Activated naive CD8-positive, alpha-beta T cell treated with anti-CD3 and anti-CD28 coated beads, Interleukin-2, amount 50 U/mL, for 24 hours (primary cell): ENCODE data around the gene LYSMD1.
"Not testable (repeated sequence)": the region's sequence is repeated elsewhere in the genome, so short reads cannot be mapped to it uniquely, and the experiment has no call there.

Experiments used
- ATAC-seq: fragments of 150-1000 bp; cut with Tn5 transposase; one replicate; pipeline ENCODE4 v1.10.0; 2021
- DNase-seq: peaks from one replicate; pipeline ENCODE4 v3.0.0; 2021
- H3K27ac Mint-ChIP-seq: one replicate; pipeline ENCODE4 v1.8.0; 2021; ENCODE audit warnings: mild to moderate bottlenecking, mixed read lengths
- H3K27me3 Mint-ChIP-seq: one replicate; pipeline ENCODE4 v1.8.0; 2021; ENCODE audit warnings: mixed read lengths
- H3K36me3 Mint-ChIP-seq: one replicate; pipeline ENCODE4 v1.8.0; 2021; ENCODE audit warnings: low read depth, mixed read lengths
- H3K4me1 Mint-ChIP-seq: one replicate; pipeline ENCODE4 v1.8.0; 2021; ENCODE audit warnings: mixed read lengths
- H3K4me3 Mint-ChIP-seq: one replicate; pipeline ENCODE4 v1.8.0; 2021; ENCODE audit warnings: mild to moderate bottlenecking, moderate library complexity, mixed read lengths
- H3K9me3 Mint-ChIP-seq: one replicate; pipeline ENCODE4 v1.8.0; 2021; ENCODE audit warnings: mixed read lengths

The LYSMD1 gene

GRCh38 chr1:151165738-151166504 is at the start of gene LYSMD1, which contains the start of gene SCNM1:
LYSMD1 (minus strand) TSS chr1:151165902; CDS start chr1:151165258, 644 bp downstream.
SCNM1 (plus strand) TSS chr1:151166144; CDS start chr1:151166153, 9 bp downstream.
- H3K27me3 Mint-ChIP-seq = peaks cover 3% of the 10 kb centered on the region
- DNase-seq = peak; percentile 93
- H3K9me3 Mint-ChIP-seq = peaks cover 4% of the 10 kb centered on the region
- H3K27ac Mint-ChIP-seq = peak within 1 kb of the TSS; percentile 100
- H3K4me3 Mint-ChIP-seq = peak within 1 kb of the TSS; percentile 100
- ATAC-seq = peak; percentile 92
- peaks cover 54% of the 10 kb centered on the region for H3K36me3 Mint-ChIP-seq
- H3K4me1 Mint-ChIP-seq = peaks cover 55% of the 10 kb centered on the region

- peaks cover 24% of the 10 kb centered on the region for H3K36me3 Mint-ChIP-seq
- H3K4me1 Mint-ChIP-seq = peaks cover 27% of the 10 kb centered on the region
- no peaks in the 10 kb centered on the region for H3K9me3 Mint-ChIP-seq
- H3K27ac Mint-ChIP-seq = no peak overlapping the region
- H3K4me3 Mint-ChIP-seq = no peak overlapping the region
- H3K27me3 Mint-ChIP-seq = no peaks in the 10 kb centered on the region
- DNase-seq (no peak), ATAC-seq (no peak)
These were observed 47.9 kb upstream of the LYSMD1 start for GRCh38 chr1:151213560-151213959.

GRCh38 chr1:151211972-151212705 is 46.4 kb upstream of the LYSMD1 start:
- Mint-ChIP-seq H3K36me3 (peaks cover 26% of the 10 kb centered on the region), H3K4me3 (no peak overlapping the region), H3K4me1 (peaks cover 25% of the 10 kb centered on the region), H3K27ac (peak overlapping the region; percentile 76), H3K27me3 (no peaks in the 10 kb centered on the region), H3K9me3 (no peaks in the 10 kb centered on the region)
- peak; percentile 20 for ATAC-seq
- no peak for DNase-seq

DNA sequence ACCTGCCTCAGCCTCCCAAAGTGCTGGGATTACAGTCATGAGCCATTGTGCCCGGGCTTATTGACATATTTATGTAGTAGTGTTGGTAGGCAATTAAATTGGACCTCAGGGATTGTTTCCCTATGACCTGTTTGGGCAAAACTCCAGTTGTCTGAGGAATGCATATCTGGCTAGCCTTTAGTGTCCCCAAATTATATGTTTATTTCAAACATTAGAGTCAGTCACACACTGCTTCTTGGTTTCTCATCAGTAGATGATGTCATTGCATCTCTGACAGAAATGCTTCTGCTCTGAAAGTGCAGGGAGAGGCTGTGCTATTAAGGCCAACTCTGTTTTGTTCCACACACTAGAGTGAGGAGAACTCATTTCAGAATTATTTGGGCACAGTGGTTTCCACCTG is 45.1 kb upstream of the LYSMD1 start:
- no peak overlapping the region for H3K4me3 Mint-ChIP-seq
- no peaks in the 10 kb centered on the region for H3K27me3 Mint-ChIP-seq
- no peak overlapping the region for H3K27ac Mint-ChIP-seq
- H3K4me1 Mint-ChIP-seq = peaks cover 21% of the 10 kb centered on the region
- H3K36me3 Mint-ChIP-seq = peaks cover 31% of the 10 kb centered on the region
- H3K9me3 Mint-ChIP-seq = no peaks in the 10 kb centered on the region
- no peak for DNase-seq
- ATAC-seq = no peak

DNA sequence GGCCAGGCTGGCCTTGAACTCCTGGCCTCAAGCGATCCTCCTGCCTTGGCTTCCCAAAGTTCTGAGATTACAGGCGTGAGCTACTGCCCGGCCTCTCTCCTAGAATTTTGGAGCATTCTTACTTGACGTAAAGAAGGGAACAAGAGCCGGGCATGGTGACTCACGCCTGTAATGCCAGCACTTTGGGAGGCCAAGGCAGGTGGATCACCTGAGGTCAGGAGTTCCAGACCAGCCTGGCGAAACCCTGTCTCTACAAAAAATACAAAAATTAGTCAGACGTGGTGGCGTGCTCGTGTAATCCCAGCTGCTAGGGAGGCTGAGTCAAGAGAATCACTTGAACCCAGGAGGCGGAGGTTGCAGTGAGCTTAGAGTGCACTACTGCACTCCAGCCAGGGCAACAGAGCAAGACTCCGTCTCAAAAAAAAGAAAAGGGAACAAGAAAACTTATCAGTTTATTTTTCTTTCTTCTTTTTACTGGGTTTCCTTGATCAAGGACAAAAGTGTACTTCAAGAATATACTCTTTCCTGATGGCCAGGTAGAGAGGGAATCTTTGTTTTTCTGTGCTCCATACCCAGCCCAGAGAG is 39.8 kb upstream of the LYSMD1 start:
- ATAC-seq, H3K27me3 Mint-ChIP-seq, H3K27ac Mint-ChIP-seq: not testable (repeated sequence)

DNA sequence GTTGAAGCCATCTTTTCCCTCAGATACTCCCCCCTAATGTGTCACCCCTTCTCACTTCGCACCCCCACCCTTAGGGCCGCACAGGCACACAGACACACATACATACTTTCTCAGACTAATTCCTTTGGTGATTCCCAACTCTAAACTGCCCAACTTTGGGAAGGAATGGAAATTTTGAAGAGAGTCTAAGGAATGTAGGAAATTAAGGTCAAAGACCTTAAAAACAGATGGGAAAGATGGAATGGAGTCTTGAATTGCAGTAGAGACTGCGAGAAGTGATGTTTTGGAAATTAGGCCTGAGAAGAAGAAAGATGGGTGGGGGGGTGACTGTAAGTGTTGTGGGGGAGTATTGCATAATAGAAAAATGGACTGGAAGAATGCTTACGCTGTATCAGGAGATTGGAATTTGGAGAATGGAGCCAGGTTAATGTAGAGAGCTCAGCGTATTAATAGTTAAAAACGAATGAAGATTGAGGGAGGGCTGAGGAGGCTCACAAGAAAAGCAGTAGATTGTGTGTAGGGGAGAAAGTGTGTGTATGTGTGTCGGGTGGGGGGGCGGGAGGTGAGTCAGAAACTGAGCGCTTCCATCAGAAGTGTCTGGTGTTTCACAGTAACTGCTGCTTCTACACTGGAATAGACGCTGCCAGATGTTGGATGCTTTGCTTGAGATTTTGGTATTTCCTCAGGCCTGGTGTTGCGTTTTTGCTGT is 34.3 kb upstream of the LYSMD1 start:
- Mint-ChIP-seq H3K4me3 (peak overlapping the region; percentile 94), H3K4me1 (peaks cover 52% of the 10 kb centered on the region), H3K27me3 (peaks cover 4% of the 10 kb centered on the region), H3K36me3 (peaks cover 31% of the 10 kb centered on the region), H3K9me3 (no peaks in the 10 kb centered on the region), H3K27ac (peak overlapping the region; percentile 99)
- ATAC-seq (peak; percentile 33), DNase-seq (peak; percentile 18)

More for the DNA sequence above, 39.8 kb upstream of the LYSMD1 start:
- peaks cover 24% of the 10 kb centered on the region for H3K4me1 Mint-ChIP-seq
- not testable (repeated sequence) for DNase-seq, H3K9me3 Mint-ChIP-seq, H3K4me3 Mint-ChIP-seq
- H3K36me3 Mint-ChIP-seq = peaks cover 32% of the 10 kb centered on the region

- no peaks in the 10 kb centered on the region for H3K9me3 Mint-ChIP-seq
- peaks cover 4% of the 10 kb centered on the region for H3K27me3 Mint-ChIP-seq
- DNase-seq (peak; percentile 99), ATAC-seq (peak; percentile 87)
- peak within 1 kb of the TSS; percentile 99 for H3K27ac Mint-ChIP-seq
- H3K36me3 Mint-ChIP-seq = peaks cover 26% of the 10 kb centered on the region
- peaks cover 40% of the 10 kb centered on the region for H3K4me1 Mint-ChIP-seq
- peak within 1 kb of the TSS; percentile 94 for H3K4me3 Mint-ChIP-seq
These were observed 32.8 kb upstream of the LYSMD1 start, which contains the start of gene PIP5K1A for GRCh38 chr1:151198254-151199127. PIP5K1A (plus strand) TSS chr1:151198552; CDS start chr1:151198997, 445 bp downstream.

DNA sequence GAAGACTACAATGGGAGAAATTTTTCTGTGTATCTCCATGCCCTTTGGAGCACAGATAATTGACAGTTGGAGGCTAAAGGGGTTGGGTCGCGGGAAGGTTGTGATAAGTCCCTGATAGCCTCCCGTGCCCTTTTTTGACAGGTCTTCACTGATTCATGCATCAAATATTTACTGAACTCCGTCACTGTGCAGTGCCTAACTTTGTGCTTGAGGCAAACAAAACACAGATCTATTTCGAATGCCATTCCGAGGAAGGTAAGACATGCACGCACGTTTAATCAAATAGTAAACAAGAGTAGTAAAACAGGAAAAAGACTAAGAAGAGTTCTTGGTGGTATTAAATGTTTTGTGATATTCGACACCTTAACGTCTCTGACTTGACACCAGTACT is 32.2 kb upstream of the LYSMD1 start:
- DNase-seq (no peak), ATAC-seq (no peak)
- Mint-ChIP-seq H3K27me3 (peaks cover 4% of the 10 kb centered on the region), H3K4me3 (peak overlapping the region; percentile 94), H3K27ac (peak overlapping the region; percentile 99), H3K36me3 (peaks cover 24% of the 10 kb centered on the region), H3K9me3 (no peaks in the 10 kb centered on the region), H3K4me1 (peaks cover 38% of the 10 kb centered on the region)

GRCh38 chr1:151196292-151196800 is 30.6 kb upstream of the LYSMD1 start:
- Mint-ChIP-seq H3K4me3 (peak overlapping the region; percentile 46), H3K27me3 (peaks cover 4% of the 10 kb centered on the region), H3K9me3 (no peaks in the 10 kb centered on the region), H3K4me1 (peaks cover 32% of the 10 kb centered on the region), H3K36me3 (peaks cover 24% of the 10 kb centered on the region), H3K27ac (peak overlapping the region; percentile 68)
- ATAC-seq (peak; percentile 31), DNase-seq (peak; percentile 49)

DNA sequence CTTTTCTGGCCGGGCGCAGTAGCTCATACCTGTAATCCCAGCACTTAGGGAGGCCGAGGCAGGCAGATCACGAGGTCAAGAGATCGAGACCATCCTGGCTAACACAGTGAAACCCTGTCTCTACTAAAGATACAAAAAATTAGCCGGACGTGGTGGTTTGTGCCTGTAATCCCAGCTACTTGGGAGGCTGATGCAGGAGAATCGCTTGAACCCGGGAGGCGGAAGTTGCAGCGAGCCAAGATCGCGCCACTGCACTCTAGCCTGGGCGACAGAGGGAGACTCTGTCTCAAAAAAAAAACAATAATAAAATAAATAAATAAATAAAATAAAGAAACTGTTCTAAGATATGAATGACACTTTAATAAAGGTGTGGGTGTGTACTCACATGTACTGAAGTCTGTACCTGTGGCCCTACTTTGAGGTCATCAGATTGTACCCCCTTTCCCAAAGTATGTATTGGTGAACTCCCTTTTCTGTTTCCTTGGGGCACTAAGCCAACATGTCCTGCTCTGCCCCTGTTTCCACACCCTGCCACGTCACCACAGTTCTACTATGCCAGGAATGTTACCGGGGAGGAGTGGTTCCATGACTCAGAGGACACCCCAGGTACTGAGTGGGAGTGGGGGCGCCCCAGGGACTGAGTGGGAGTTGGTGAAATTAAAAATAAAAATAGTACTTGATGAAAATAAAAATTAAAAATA is 29.3 kb upstream of the LYSMD1 start:
- H3K9me3 Mint-ChIP-seq, DNase-seq, H3K4me3 Mint-ChIP-seq, ATAC-seq, H3K27me3 Mint-ChIP-seq, H3K27ac Mint-ChIP-seq: not testable (repeated sequence)
- Mint-ChIP-seq H3K4me1 (peaks cover 32% of the 10 kb centered on the region), H3K36me3 (peaks cover 17% of the 10 kb centered on the region)

- H3K4me3 Mint-ChIP-seq = no peak overlapping the region
These were observed 28.2 kb upstream of the LYSMD1 start for GRCh38 chr1:151193856-151194255.

GRCh38 chr1:151193304-151193703 is 27.6 kb upstream of the LYSMD1 start:
- H3K27ac Mint-ChIP-seq = no peak overlapping the region
- H3K27me3 Mint-ChIP-seq = peaks cover 1% of the 10 kb centered on the region
- DNase-seq (no peak), ATAC-seq (no peak)
- H3K4me3 Mint-ChIP-seq = no peak overlapping the region
- no peaks in the 10 kb centered on the region for H3K9me3 Mint-ChIP-seq
- peaks cover 35% of the 10 kb centered on the region for H3K4me1 Mint-ChIP-seq
- H3K36me3 Mint-ChIP-seq = peaks cover 4% of the 10 kb centered on the region

More at GRCh38 chr1:151193856-151194255, 28.2 kb upstream of the LYSMD1 start:
- no peak overlapping the region for H3K27ac Mint-ChIP-seq
- no peaks in the 10 kb centered on the region for H3K9me3 Mint-ChIP-seq
- ATAC-seq (no peak), DNase-seq (no peak)
- H3K4me1 Mint-ChIP-seq = peaks cover 33% of the 10 kb centered on the region
- peaks cover 4% of the 10 kb centered on the region for H3K27me3 Mint-ChIP-seq
- H3K36me3 Mint-ChIP-seq = peaks cover 8% of the 10 kb centered on the region

DNA sequence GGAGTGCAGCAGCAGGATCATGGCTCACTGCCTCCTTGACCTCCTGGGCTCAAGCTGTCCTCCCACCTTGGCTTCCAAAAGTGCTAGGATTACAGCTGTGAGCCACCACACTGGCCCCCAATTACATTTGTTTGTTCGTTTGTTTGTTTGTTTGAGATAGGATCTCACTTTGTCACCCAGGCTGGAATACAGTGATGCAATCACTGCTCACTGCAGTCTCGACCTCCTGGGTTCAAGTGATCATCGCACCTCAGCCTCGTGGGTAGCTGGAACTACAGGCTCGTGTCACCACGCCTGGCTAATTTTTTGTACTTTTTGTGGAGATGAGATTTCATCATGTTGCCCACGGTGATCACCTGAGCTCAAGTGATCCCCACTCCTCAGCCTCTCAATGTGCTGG is 26.3 kb upstream of the LYSMD1 start:
- Mint-ChIP-seq H3K4me1 (peaks cover 34% of the 10 kb centered on the region), H3K4me3 (no peak overlapping the region), H3K36me3 (peaks cover 4% of the 10 kb centered on the region), H3K9me3 (no peaks in the 10 kb centered on the region), H3K27ac (no peak overlapping the region), H3K27me3 (no peaks in the 10 kb centered on the region)
- DNase-seq (no peak), ATAC-seq (no peak)
